Activated CD8-positive, alpha-beta memory T cell treated with anti-CD3 and anti-CD28 coated beads, Interleukin-2, amount 50 U/mL, for 24 hours (primary cell): ENCODE data around the gene TCAP.
"Not testable (repeated sequence)": the region's sequence is repeated elsewhere in the genome, so short reads cannot be mapped to it uniquely, and the experiment has no call there.

Experiments
- DNase-seq: peaks from one replicate; pipeline ENCODE4 v3.0.0-alpha.2; 2020; ENCODE audit errors: extremely low read depth

TCAP gene

DNA sequence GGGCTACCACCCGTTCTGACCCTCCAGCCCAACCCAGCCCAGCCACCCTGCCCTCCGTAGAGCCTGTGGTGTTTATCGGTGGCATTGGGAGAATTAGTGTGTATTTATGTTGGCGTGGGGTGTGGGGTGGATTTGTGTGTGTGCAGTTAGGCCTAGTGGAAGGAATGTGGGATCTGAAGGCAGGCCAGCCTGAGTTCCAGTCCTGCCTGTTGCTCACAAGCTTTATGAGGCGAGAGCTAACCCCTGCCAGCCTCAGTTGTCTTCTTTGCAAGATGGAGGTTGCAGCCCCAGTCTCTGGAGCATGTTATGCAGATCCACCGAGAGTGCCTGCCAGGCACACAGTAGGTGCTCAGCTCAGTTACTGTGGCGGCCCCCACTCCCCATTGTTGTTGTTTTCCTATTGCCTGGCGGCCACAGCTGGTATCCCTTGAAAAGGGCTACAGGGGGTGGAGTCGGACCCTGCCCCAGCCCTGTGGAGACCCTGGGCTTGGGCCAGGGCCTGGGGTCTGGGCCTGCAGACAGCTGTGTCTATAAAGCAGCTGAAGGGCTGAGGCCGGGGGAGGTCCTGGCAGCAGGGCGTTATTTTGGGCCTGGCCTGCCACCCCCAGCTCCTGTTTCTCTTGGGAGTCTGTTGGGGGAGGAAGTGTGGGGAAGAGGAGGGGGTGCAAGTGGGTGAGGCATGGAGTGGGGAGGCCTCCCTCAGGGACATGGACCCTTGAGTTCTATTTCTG is 39.8 kb downstream of the TCAP start:
- no peak for DNase-seq

DNA sequence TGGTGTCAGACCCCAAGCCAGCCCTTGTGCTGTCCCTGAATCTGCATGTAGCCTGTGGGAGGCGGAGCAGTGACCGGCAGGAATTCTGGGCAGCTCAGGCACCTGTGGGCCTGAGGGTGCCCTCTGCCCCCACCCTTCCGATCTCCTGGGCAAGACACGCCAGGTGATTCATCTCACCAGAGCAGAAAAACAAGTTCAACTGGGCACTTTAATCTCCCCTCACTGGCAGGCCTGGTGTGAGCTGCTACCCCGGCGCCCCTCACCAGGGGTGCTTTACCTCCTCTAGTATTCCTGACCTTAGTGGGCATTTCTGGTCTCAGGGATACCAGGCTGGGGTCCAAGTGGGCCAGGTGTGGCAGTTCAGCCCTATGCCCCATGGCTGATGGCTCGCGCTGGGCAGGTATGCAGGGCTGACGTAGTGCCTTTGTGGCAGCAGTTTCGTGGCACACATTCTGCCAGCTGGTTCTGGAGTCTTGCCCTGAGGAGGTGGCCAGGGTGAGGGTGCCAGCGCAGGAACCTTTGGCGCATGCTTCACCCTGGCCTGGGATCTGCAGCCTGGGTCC is 40.7 kb downstream of the TCAP start:
- DNase-seq = no peak

DNA sequence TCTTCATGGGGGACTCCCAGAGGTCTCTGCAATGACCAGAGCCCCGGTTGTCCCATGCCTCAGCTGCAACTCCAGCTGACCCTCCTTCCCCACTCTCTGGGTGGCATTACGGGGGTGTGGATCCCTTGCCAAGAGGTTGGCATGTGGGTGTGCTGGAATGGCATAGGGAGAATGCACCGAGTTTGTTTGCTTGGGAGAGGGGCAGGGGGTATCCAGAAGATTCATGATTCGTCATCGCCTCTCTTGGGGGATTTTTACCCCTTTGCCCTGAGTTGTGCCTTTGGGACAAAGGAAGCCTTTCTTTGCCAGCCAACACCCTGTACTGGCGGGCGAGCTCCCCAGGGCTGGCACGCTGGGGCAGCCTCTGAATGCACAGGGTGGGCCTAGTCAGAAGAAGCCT is 41.2 kb downstream of the TCAP start:
- no peak for DNase-seq

DNA sequence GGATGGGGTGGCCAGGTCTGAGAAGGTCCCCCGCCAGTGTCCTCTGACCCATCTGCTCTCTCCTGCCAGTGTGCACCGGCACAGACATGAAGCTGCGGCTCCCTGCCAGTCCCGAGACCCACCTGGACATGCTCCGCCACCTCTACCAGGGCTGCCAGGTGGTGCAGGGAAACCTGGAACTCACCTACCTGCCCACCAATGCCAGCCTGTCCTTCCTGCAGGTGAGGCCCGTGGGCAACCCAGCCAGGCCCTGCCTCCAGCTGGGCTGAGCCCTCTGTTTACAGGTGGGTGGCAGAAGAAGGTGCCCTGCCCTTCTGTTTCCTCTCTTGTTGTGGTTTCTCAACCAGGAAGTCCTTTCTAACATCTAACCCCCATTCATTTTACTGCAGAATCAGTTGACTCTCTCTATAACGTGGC is 41.8 kb downstream of the TCAP start:
- no peak for DNase-seq

DNA sequence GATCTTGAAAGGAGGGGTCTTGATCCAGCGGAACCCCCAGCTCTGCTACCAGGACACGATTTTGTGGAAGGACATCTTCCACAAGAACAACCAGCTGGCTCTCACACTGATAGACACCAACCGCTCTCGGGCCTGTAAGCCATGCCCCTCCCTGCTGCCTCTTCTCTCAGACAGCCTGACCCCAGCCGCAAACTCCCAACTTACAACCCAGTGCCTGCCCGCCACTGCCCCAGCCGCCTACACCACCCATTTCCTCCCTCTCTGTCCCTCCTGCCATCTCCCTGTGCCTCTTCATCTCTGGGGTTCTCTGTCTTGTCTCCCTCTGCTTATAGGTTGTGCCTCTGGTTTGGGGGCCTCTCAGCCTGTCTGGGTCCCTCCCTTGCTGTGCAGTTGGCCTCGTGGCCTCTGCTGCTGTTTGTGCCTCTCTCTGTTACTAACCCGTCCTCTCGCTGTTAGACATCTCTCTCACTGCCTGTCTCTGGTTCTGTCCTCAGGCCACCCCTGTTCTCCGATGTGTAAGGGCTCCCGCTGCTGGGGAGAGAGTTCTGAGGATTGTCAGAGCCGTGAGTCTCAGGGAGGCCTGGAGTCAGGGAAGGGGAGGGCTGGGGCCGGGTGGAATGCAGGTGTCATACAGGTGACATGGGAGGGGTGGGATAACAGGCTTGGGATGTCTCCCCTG is 44.3 kb downstream of the TCAP start:
- no peak for DNase-seq

DNA sequence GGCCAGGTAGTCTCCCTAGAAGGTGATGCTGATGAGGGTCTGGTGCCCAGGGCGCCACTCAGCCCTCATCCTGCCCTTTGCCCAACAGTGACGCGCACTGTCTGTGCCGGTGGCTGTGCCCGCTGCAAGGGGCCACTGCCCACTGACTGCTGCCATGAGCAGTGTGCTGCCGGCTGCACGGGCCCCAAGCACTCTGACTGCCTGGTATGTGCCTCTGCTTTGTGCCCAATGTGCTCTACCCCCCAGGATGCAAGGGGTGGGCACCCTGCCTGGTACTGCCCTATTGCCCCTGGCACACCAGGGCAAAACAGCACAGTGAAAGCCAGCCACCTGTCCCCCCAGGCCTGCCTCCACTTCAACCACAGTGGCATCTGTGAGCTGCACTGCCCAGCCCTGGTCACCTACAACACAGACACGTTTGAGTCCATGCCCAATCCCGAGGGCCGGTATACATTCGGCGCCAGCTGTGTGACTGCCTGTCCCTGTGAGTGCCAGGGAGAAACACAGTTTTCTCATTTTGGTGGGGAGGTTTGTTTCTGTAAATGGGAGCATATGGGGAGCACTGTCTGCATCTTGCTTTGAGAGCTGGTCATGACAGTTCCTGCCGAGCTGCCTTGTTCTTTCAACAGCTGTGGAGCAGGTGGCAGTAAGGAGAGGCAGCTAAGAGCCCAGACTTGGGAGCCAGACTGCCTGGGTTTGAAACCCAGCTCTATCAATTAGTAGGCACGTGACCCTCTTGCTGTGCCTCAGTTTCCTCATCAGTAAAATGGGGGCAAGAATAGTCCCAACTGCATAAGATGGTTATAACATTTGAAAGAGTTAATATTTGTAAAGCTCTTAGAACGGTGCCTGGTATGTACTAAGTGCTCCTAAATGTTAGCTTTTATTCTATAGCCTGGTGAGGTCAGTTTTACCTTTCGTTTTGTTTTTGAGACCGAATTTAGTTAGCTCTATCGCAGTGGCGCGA is 45.1 kb downstream of the TCAP start:
- DNase-seq = no peak

DNA sequence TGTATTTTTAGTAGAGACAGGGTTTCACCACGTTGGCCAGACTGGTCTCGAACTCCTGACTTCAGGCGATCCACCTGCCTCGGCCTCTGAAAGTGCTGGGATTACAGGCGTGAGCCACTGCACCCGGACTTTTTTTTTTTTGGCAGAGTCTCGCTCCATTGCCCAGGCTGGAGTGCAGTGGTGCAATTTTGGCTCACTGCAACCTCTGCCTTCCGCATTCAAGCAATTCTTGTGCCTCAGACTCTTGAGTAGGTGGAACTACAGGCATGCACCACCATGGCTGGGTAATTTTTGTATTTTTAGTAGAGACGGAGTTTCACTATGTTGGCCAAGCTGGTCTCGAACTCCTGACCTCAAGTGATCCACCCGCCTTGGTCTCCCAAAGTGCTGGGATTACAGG is 45.9 kb downstream of the TCAP start:
- DNase-seq = not testable (repeated sequence)

DNA sequence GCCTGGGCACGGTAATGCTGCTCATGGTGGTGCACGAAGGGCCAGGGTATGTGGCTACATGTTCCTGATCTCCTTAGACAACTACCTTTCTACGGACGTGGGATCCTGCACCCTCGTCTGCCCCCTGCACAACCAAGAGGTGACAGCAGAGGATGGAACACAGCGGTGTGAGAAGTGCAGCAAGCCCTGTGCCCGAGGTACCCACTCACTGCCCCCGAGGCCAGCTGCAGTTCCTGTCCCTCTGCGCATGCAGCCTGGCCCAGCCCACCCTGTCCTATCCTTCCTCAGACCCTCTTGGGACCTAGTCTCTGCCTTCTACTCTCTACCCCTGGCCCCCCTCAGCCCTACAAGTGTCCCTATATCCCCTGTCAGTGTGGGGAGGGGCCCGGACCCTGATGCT is 46.7 kb downstream of the TCAP start:
- no peak for DNase-seq

DNA sequence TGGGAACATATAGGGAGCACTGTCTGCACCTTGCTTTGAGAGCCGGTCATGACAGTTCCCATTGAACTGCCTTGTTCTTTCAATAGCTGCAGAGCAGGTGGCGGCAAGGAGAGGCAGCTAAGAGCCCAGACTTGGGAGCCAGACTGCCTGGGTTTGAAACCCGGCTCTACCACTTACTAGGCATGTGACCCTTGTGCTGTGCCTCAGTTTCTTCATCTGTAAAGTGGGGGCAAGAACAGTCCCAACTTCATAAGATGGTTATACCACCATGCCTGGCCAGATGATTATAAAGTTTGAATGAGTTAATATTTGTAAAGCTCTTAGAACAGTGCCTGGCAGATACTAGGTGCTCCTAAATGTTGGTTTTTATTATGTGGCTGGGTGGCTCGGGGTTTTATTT is 49.1 kb downstream of the TCAP start:
- DNase-seq = no peak

DNA sequence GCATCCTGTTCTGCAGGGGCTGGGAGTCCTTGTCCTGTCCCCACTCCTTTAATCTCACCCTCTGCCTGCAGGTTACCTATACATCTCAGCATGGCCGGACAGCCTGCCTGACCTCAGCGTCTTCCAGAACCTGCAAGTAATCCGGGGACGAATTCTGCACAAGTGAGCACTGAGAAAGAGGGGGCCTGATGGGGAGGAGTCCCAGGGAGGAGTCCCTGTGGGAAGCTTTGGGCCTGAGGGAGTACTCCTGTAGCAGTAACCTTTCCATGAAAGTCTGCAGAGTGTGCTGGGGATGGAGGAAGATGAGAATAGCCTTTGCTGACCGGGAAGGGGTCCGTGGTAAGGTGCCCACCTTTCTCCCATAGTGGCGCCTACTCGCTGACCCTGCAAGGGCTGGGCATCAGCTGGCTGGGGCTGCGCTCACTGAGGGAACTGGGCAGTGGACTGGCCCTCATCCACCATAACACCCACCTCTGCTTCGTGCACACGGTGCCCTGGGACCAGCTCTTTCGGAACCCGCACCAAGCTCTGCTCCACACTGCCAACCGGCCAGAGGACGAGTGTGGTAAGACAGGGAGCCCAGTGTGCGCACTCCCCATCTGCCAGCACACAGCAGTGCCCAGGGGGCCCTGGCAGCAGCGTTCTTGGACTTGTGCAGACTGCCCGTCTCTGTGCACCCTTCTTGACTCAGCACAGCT is 50.4 kb downstream of the TCAP start:
- no peak for DNase-seq
